GM12872 (cell line): ENCODE data around the gene VPS36.

Source experiments
- TF ChIP-seq, protein P1 (sequence below): IDR thresholded peaks from 3 replicates; pipeline ENCODE4 v1.5.1; 2011; ENCODE audit warnings: low read depth, mild to moderate bottlenecking, low read length, moderate library complexity; ENCODE audit not compliant: insufficient read depth

Gene VPS36

DNA sequence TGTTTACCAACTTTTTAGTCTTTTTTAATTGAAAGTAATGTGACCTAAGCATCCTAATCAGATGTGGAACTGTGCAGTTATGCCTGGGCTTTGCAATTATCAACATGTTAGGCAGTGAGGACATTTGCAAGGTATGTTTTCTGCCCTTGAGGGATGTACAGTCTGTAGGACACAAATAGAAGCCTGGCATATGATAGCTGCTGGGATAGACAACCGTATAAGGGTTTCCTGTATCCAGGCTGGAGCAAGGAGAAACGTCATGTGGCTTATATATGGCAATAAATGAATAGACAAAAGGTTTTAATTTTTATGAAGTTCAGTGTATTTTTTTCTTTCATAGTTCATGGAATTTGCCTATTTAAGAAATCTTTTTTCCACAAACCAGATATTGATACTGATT, 2.0 kb upstream of the VPS36 start:
- TF ChIP-seq, protein P1, sequence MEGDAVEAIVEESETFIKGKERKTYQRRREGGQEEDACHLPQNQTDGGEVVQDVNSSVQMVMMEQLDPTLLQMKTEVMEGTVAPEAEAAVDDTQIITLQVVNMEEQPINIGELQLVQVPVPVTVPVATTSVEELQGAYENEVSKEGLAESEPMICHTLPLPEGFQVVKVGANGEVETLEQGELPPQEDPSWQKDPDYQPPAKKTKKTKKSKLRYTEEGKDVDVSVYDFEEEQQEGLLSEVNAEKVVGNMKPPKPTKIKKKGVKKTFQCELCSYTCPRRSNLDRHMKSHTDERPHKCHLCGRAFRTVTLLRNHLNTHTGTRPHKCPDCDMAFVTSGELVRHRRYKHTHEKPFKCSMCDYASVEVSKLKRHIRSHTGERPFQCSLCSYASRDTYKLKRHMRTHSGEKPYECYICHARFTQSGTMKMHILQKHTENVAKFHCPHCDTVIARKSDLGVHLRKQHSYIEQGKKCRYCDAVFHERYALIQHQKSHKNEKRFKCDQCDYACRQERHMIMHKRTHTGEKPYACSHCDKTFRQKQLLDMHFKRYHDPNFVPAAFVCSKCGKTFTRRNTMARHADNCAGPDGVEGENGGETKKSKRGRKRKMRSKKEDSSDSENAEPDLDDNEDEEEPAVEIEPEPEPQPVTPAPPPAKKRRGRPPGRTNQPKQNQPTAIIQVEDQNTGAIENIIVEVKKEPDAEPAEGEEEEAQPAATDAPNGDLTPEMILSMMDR = no peak

DNA sequence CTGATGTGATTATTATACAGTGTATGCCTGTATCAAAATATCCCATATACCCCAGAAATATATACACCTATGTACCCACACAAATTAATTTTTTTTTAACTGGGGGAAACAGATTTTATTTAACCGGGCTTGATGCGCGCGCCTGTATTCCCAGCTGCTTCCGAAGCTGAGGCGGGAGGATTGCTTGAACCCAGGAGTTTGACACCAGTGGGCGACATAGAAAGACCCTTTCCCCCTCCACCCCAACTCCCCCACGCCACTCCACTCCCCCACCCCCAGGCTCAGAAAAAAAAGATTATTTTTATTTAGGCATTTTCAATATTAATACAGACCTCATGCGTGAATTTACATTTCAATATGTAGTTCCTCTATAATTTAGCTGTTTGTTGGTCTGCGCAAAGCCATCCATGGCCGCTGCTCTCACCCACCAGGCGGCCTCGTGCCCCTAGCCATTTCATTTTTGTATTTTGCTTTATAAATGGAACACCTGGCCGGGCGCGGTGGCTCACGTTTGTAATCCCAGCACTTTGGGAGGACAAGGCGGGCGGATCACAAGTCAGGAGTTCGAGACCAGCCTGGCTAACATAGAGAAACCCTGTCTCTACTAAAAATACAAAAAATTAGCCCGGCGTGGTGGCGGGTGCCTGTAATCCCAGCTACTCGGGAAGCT, 836 bp upstream of the VPS36 start:
- TF ChIP-seq, protein P1 = no peak

DNA sequence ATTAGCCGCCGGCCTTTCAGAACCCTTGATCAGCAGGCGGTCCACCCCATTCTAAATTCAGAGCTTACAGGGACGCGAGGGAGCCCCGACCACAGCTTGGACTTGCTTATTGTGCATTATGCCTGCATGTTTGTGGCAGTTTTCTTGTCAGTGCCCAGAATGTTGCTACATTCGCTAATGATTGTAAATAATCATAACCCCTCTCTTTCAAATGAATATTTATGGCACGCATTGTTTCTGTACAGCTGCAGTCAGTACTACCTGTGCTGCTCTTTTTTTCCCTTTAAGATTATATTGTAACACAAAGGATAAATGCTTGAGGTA, 321 bp upstream of the VPS36 start:
- TF ChIP-seq, protein P1 = no peak

DNA sequence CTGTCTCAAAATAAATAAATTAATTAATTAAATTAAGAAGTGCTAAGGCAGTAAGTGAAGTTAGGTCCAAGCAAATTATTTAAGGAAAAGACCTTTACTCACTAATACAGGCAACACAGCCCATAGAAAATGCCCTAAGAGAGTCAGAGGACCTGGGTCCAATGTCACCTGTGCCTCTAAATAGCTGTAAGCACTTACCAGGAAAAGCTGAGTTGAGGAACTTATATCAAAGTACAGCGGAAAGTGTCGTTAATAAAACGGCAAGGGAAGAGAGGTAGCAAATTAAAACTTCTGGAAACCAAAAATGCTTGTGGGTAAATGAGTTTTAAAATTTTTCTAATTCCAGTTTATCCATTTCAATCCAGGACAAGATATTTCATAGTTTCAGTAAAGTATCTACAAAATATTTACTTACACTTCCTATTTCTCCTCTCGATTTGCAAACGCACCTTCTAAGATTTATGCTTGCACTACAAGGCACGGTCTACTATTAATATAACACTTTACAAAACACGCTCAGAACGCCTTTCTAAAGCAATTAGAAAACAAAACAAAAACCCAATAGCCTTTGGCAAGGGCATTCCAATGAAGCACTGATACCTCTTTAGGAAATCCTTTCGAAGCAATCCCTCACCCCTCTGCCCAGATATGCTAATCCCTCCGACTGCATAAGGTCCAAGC, 963 bp downstream of the VPS36 start:
- TF ChIP-seq, protein P1 = no peak

DNA sequence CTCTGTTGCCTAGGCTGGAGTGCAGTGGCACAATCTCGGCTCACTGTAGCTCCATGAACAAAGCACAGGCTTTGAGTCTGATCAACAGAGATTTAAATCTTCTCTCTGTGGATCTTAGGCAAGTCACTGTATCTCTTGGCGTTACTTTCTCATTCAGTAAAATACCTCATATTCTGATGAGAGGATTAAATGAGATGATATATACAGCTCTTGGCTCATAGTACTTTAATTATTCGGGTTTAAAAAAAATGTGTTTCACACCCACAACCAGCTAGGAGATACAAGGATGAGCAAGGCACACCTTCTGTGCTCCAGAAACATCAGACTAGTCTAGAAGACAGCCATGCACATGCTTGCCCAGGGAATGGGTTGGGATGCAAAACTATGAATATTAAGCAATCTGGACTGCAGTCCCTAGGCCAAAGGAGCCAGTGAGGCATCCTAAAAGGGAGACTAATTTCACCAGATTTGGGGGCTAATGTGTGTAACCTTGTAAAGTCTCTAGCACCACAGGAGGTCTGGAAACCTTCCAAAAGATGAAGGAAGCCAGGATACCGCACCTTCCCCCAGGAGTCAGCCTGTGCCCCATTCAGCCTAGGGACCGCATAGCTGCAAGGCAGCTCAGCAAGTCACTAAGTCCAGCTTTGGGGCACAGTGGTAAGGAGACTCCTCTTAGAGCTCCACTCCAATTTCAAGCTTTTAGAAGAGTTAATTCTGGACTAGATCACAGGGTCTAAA, 2.5 kb downstream of the VPS36 start:
- TF ChIP-seq, protein P1 = no peak

DNA sequence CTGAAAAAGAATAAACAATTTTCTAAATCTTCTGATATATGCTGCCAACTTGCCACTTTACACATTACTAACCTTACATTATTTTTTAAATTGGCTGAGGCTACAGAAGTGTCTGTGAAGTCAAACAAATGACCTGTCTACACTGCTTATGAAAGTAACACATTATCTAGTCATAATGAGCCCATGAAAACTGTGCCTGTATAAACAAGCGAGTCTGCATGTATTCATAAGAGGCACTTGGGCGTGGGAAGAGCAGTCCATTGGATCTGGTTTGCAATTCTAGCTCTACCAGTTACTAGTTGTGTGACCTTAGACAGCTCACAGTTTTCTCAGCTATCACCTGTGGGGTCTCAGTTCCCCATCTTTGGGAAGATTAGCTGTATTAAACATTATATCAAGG, 3.1 kb downstream of the VPS36 start:
- TF ChIP-seq, protein P1 = no peak

DNA sequence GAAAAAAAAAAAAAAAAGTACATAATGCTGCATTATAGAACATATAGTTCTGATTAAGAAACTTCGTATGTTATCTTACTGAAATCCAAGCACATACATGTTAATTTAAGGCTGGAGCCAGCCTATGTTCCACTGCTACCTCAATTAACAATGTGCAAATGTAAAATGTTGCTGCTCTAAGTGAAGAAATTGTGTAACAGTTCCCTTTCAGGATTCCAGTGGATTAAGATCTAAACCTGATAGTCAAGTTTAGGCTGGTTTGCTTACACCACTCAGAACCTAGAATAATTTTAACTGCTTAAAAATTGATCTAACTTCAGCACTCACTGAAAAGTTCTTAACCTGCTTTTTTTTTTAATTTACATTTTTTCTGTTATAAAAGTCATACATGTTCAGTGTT, 4.2 kb downstream of the VPS36 start:
- TF ChIP-seq, protein P1 = no peak
